T follicular helper cell (primary cell): ENCODE measurements around the gene TMED9.

Experiments used
- DNase-seq: peaks from one replicate; pipeline ENCODE4 v3.0.0-alpha.2; 2020; ENCODE audit warnings: low read depth

The TMED9 gene

DNA sequence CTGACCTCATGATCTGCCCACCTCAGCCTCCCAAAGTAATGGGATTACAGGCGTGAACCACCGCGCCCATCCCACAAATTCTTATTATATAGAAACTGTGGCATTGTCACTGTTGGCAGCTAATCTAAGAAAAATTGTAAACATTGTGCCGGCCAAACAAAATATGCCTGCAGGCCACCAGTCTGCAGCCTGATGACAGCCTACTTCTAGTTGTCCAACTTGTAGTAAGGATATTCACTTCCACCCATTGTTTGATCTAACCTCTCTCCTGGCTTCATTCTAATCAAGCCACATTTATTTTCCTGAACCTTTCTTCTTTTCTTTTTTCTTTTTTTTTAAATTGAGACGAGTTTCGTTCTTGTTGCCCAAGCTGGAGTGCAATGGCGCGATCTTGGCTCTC is 13.7 kb upstream of the TMED9 start:
- DNase-seq: no peak

DNA sequence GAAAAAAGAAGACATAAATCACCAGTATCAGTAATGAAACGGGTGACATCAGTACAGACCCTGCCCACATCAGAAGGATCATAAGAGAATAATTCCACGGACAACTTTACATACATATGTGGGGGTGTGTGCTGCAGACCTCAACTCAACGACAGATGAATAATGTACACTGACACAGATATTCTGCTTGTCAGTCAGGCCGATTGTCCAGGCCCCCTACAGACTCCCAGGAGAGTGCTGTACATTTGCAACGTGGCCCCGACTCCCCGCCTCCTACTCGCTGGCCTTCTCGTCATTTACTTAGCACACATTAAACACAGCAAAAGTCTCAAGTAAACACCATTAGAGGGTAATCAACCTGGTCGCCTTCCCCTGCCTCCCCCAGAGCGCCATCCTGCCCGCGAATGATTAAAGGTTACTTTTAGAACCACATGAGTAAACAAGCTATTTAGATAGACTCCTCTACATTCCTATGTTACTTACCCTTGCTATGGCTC is 3.5 kb upstream of the TMED9 start:
- DNase-seq: no peak

DNA sequence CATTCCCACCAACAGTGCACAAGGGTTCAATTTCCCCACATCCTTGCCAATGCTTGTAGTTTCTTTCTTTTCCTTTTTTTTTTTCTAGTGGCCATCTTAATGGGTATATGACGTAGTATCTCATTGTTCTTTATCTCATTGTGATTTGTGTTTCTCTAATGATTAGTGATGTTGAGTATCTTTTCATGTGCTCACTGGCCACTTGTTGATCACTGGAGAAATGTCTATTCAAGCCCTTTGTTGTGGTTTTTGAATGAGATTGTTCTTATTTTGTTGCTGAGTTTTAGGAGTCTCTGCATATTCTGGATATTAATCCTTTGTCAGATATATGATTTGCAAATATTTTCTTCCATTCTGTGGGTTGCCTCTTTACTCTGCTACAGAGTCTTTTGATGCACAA is 1.6 kb upstream of the TMED9 start:
- no peak for DNase-seq

DNA sequence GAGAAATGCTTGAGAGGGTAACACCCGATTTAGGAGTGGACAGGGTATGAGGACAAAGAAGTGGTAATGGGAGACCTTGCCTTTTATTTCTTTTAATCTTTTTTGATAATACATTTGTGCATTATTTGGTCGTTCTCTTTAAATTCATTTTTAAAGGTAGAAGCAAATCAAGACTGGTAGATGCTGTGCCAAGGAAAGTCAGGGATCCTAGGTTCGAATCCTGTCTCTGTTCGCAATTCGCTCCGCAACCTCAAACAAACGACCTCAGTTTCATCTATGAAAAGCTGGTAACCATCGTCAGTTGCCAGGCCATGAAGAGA is 353 bp upstream of the TMED9 start:
- no peak for DNase-seq

DNA sequence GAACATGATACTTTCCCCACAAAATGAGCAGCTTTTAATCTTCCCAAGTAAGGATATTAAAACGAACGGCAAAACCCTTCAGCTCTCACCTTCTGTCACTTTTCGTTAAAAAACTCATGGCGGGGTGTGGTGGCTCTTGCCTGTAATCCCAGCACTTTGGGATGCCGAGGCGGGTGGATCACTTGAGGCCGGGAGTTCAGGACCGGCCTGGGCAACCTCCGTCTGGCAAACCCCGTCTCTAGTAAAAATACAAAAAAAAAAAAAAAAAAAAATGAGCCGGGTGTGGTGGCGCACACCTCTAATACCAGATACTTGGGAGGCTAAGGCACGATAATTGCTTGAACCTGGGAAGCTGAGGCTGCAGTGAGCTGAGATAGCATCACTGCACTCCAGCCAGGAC is 902 bp downstream of the TMED9 start:
- no peak for DNase-seq

DNA sequence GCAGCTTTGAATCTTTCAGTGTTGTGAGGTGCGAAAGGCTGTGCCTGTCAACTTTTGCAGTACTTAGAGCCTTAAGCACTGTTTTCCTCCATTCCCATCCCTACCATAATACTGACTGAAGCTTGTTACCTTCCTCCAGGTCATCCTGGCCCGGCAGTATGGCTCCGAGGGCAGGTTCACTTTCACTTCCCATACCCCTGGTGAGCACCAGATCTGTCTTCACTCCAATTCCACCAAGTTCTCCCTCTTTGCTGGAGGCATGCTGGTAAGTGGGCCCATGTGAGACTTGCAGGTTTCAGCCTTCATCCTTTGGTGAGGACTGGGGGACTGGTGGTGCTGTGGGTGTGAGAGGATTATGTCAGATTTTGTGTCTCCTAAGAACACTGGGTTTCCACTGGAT is 1.5 kb downstream of the TMED9 start:
- no peak for DNase-seq

DNA sequence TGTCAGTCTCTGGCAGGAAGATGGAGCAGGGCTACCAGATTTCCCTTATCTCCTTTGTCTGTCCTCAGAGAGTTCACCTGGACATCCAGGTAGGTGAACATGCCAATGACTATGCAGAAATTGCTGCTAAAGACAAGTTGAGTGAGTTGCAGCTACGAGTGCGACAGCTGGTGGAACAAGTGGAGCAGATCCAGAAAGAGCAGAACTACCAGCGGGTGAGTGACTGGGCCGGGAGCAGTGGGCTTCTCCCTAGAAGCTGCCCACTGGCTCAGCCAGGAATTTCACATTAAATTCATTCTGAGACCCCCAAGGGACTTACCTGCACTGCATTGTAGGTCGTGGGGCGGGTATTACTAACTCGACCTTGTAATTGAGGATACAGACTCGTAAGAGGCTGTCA is 2.1 kb downstream of the TMED9 start:
- no peak for DNase-seq

DNA sequence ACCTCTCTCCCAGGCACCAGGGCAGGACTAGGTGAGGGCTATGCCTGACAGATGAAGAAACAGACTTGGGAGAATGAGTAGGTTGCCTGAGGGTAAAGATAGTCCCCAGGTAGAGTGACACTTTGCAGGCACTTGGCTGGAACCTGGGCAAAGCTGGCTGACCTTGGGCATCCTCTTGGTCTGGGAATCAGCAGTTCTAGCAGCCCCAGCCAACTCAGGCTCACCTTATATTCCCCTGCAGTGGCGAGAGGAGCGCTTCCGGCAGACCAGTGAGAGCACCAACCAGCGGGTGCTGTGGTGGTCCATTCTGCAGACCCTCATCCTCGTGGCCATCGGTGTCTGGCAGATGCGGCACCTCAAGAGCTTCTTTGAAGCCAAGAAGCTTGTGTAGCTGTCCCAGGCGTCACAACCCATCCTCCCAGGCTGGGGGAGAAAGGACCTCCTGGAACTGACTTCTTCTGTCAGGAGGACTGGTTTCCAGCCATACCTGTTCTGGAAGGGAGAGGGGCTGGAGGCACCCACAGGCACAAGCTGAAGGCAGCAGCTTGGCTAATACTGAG is 3.1 kb downstream of the TMED9 start:
- DNase-seq: no peak

DNA sequence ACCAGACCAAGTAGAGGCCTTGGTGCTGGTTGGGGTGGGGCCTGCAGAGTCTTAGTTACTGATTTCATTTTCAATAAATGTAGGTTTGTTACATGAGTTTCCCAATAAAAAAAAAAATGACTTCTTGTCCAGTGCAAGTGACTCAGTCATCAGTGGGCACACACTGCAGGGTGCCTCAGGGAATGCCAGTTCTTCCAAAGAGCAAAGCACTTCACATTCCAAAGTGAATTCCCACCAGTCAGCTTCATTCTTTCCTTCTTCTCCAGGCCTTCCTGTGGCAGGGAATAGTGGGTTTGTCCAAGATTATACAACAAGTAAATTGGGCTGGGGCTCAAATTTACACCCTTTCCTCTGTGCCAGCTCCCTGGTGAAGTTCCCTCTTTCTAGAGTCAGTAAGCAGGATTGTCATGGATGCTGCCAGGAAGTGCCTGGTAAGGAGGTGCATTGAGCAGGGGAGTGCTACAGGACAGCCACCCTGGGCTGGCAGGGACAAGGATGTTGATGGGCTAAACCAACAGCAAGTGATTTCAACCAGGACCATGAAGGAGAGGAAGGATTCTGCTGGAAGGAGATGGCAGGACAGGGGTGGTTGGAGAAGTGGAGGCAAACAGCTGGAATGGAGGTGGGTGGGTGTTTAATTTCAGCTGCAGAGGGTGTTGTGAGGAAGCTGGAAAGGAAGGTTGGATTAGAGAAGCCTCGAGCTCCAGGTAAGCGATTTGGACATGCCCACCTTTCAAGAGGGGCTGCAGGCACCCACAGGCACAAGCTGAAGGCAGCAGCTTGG is 4.2 kb downstream of the TMED9 start:
- no peak for DNase-seq

DNA sequence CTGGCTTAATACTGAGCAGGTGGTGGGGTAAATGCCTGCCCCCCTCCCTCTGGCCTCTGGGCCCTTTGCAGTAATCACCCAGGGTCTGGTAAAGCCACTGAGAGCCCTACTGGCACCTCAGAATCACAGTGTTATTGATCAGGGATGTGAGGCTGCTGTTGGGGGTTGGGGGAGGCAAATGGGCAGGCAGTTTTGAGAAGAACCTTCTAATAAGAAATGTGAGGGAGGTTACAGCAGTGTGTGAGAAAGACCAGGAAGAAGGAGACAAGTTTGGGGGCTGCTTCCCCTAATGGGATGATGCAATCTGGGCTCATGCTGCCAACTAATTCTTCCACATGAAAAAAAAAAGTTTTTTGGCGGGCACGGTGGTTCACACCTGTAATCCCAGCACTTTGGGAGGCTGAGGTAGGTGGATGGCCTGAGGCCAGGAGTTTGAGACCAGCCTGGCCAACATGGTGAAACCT is 4.8 kb downstream of the TMED9 start:
- no peak for DNase-seq

DNA sequence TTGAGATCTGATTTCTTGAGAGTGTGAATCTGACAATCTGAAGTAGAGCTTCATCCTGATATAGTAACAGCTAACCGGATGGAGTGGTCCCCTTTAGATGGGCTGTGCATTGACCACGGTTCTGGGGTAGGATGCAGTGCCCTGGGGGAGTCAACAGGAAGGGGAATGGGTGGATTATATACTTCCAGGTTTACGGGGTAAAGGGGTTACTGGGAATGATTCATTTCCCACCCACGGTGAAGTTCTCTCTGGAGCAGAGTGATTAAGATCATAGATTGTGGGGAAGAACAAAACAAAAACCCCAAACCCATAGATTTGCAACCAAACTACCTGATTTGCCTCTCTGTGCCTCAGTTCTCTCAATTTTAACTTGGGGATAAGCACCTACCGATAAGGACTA is 6.5 kb downstream of the TMED9 start:
- DNase-seq: no peak

DNA sequence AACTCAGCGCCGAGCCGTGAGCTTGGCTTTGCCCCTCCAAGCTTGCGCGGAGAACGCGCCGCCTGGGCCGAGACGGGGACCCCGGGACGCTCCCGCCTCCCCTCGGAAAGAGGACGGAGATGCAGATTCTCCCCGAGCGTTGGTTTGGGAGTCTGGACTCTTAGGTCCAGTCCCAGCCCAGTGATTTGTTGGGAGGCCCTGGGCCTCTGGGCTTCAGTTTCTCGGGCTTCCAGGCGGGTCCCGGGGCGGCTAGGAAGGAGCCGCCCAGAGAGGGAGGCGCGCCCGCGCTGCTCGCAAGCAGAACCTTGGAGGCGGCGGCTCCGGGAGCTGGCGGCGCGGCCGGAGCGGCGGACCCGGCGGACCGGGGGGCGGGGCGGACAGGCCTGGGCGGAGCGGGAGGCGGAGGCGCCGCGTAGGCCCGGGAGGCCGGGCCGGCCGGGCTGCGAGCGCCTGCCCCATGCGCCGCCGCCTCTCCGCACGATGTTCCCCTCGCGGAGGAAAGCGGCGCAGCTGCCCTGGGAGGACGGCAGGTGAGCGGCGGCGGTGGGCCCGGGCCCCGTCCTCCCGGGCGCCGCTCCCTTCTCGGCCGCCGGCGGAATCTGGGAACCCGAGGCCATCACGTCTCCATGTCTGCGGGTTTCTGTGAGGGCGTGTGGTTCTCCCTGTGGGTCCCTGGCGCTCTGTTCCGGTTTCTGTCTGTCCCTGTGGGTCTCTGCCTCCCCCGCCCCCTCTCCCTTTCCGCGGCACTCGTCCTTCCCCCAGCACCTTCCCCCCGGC is 7.9 kb downstream of the TMED9 start, which contains the start of gene B4GALT7:
Gene B4GALT7, plus strand, starts transcription at position 402 of the 777 bp plus-strand sequence. Its CDS starts 79 bp downstream, at position 481.
- peak; percentile 77 for DNase-seq

DNA sequence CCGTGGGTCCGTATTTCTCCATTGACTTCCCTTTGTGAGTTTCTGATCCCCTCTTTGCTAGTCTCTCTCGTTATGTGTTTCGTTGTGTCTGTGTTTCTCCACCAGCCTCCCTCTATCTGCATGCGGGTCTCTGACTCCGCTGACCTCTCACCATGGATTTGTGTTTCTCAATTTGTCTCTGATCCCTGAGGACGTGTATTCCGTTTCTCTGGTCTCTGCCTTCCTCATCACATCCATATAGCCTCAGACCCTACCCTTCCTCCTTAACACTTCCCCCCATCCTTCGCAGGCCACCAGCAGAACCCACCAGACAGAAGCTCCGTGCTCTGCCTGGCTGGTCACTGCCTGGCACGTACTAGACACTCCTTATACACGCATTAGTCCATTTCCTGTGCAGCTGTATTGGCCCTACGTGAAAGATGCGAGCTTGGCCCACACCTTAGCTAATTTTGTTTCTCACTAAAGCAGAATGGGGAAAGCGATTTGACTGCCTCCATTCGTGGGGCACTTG is 8.6 kb downstream of the TMED9 start:
- DNase-seq: no peak

DNA sequence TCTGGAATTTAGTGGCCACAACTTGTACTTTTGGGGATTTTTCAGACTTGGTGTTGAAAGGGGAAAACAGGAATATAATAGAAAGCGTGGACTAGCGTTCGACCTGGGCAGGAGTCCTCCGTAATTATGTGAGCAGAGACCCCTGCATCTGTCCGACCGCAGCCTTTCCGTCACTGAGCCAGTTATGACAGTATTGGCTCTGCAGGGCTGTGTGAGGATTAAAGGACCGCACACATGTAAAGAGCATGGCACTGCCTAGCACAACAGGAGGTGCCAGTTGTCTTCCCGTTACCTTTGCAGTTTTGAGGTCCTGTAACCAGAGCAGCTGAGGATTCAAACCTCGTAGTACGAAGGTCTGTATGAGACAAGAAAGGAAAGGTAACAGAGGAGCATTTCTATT is 9.1 kb downstream of the TMED9 start:
- DNase-seq: no peak

DNA sequence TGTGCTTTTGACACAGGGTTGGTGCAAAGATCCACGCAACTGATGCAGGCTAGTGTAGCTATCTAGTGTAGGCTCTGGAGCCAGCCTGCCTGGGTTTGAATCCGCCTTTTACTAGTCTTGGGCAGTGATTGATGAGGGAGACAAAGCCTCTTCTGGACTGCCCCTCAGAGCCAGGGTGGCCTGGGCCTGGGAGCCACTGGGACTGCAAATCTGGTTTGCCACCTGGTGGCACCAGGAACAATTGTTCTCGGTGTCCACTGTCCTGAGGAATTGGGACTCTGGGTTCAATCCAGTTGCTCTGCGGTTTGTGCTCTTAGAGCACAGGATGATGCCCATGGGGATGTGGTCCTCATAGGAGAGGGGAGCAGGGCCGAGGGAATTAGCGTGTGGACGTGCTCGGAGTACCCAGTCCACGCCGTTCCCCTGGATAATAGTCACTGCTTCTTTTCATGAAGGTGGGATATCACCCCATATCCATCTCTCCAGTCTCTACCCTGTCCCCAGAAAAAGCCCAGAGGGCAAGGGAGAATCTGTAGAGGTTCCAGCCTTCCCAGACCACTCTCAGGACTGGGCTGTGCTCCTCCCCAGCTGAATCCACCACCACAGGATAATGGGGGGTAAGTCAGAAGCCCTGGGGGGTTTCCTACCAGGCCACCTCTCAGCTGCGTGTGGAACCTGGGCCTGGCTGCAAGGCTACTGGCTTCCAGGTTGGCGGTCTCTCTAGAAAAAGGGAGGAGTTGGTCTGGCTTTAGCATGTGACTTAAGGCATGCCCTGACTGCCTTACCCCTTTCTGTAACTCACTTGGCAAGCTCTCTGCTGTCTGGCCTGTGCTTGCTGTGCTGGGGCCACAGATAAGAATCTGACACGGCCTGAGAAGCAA is 9.8 kb downstream of the TMED9 start:
- DNase-seq: no peak

DNA sequence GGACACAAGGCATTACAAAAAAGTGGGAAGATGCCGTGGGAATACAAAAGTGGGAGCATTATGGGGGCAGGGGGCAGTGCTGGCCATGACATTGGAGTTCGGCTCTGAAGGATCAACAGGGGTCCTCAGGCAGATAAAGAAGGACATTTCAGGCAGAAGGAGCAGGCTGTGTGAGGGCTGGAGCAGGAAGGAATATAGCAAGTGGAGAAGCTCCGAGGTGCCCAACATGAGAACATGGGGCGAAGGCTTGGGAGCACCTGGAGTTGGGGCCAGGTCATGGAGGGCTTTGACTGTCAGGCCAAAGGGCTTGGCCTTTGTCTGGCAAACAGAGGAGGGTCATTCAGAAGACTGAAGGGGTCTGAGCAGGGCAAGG is 10.4 kb downstream of the TMED9 start:
- DNase-seq: no peak

DNA sequence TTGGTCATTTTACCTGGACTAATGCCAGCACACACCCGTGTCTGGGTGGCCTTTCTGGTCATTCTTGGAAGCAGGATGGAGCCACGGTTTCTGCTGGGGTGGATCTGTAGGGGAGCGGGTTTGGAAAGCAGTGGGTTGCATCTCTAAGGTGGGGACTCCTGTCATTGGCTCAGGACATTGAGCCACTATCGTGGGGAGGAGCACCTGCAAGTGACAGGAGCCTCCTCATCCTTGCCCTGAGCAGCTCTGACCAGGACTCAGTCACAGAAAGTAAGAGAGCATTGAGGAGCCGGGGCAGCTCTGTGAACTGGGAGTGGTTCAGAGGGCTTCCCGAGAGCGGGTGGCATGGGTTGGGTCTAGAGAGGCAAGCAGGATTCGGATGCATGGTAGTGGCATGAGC is 11.6 kb downstream of the TMED9 start:
- no peak for DNase-seq

DNA sequence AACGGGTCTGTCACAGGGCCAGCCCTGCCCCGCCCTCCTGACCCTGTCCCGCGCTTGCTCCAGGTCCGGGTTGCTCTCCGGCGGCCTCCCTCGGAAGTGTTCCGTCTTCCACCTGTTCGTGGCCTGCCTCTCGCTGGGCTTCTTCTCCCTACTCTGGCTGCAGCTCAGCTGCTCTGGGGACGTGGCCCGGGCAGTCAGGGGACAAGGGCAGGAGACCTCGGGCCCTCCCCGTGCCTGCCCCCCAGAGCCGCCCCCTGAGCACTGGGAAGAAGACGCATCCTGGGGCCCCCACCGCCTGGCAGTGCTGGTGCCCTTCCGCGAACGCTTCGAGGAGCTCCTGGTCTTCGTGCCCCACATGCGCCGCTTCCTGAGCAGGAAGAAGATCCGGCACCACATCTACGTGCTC is 12.1 kb downstream of the TMED9 start:
- no peak for DNase-seq

DNA sequence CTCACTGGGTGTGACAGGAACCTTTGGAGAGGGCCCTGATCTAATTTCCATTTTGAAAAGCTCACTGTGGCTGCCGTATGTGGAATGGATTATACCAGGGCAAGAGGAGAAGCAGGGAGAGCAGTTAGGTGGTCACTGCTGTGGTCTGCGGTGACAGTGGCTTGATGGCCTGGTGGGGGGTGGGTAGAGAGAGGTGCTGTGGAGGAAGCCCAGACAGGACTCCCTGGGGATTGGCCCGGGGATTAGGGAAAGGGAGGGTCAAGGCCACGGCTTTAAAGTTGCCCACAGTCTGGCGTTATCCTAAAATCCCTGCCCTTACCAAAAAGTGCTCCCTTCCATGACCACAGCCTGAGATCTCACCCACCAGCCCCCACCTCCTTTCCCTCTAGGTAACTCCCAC is 12.7 kb downstream of the TMED9 start:
- DNase-seq: no peak

DNA sequence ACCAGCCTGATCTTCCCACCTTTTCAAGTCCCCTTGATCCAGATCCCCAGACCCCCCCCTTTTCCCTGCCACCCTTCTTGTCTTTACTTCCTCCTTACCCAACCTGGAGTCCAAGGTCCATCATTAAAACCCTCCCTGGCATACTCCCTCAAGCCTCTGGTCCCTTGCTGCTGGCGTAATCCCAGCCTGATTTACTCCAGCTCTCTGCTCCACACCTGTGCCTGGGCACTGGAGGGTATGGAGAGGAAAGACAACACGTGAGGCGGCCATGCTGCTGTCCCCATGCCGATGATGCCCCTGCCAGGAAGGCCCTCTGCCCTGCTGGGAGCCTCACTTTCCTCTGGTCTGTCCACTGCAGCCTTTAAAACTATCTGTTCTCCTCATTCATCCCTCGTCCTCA is 13.1 kb downstream of the TMED9 start:
- no peak for DNase-seq

DNA sequence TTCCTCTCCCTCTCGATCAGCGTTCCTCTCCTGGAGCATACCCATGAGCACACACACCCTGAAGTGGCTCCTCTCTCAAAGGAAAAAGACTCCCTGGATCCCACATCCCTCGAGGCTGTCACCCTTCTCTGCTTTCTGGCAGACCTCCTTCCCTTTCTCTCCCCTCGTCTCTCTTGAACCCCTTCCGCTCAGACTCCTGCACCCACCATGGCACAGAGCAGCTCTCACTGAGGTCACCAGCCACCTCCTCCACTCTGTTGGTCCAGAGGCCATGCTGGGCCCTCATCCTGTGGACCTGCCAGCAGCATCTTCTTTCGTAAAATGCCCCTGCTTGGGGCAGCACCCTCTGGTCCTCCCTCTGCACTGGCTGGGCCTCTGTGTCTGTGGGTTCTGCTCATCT is 13.7 kb downstream of the TMED9 start:
- DNase-seq: no peak
